Suprapubic skin (tissue), 4 donors: ENCODE results near the gene CEACAM4.

Experiments
- CTCF ChIP-seq, 2 donors: fragments of 200-600 bp in 1 of 2; fragments of 450-650 bp in 1 of 2; sonication (generic) in 1 of 2; IDR thresholded peaks; one replicate each; pipeline ENCODE4 v1.5.1; 2016 to 2019; ENCODE audit warnings: antibody characterized with exemption in 2 of 2, mild to moderate bottlenecking in 1 of 2, moderate library complexity in 1 of 2
- EP300 ChIP-seq: sonication (generic); formaldehyde crosslinking; IDR thresholded peaks from one replicate; pipeline ENCODE4 v1.6.1; 2017; ENCODE audit warnings: antibody characterized with exemption
- POLR2A ChIP-seq, 2 donors: fragments of 450-650 bp; IDR thresholded peaks; one replicate each; pipeline ENCODE4 v1.6.1; 2017; ENCODE audit warnings: antibody characterized with exemption in 2 of 2, mild to moderate bottlenecking in 2 of 2, moderate library complexity in 2 of 2
- POLR2AphosphoS5 ChIP-seq, 3 donors: sonication (generic); formaldehyde crosslinking; IDR thresholded peaks; one replicate each; pipeline ENCODE4 v1.6.1; 2017; ENCODE audit warnings: antibody characterized with exemption in 3 of 3

DNA sequence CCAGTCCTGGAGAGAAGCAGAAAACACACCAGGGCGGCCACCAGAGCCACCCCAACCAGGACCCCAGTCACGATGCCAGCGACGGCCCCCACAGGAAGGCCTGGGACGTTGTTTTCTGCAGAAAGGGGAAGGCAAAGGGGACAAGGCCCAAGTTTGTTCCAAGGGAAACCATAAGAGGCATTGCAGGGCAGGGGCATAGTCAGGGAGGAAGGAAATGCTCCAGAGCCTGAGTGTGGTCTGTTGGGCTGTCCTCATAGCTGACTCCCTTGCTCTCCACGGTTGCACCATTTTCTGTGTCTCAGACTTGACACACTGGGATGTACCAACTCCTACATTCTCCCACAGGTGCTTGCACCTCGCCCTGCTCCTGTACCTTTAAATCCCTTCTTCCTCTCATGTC is 5.2 kb downstream of the CEACAM4 start:
- TF ChIP-seq POLR2A (IDR thresholded peaks at IDR 0.05) (no peak), CTCF (IDR thresholded peaks at IDR 0.05) (no peak), EP300 (no peak), POLR2AphosphoS5 (IDR thresholded peaks at IDR 0.05) (no peak)
